Activated CD4-positive, CD25-positive, alpha-beta regulatory T cell treated with anti-CD3 and anti-CD28 coated beads, Interleukin-2, amount 50 U/mL, for 72 hours (primary cell): ENCODE measurements around the gene FOSL1.
"Not testable (repeated sequence)": the region's sequence is repeated elsewhere in the genome, so short reads cannot be mapped to it uniquely, and the experiment has no call there.

Experiments
- DNase-seq: peaks from one replicate; pipeline ENCODE4 v3.0.0; 2021

The FOSL1 gene

DNA sequence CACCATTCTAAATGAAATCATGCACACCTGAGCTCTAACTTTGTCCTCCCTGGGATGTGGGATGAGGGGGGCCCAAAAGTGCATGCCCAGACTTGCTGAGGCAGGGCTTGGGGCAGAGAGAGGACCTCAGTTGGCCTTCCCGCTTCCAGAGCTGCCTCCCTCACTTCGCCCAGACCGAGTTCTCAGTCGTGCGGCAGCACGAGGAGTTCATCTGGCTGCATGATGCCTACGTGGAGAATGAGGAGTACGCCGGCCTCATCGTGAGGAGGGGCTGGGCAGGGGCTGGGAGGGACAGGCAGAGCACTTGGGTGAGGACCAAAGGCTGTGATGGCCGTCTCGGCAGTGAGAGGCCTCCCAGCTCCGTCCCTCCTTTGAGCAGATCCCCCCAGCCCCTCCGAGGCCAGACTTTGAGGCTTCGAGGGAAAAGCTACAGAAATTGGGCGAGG lies 50.4 kb downstream of the FOSL1 start:
- no peak for DNase-seq

DNA sequence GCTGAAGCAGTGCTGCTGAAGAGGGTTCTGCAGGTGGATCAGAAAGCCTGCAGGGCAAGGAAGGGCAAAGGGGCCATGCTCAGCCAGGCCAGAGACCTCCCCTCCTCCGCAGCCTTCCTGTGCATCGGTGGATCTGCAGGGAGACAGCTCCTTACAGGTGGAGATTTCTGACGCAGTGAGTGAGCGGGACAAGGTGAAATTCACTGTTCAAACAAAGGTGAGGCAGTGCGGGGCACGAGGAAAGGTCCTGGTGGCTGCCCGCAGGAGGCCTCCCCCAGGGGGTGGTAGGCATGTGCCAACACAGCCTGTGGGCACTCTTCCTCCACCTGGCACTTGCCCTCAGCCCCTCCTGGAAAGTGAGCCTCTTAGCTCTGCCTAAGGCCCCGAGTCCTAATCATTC lies 50.8 kb downstream of the FOSL1 start:
- DNase-seq: no peak

DNA sequence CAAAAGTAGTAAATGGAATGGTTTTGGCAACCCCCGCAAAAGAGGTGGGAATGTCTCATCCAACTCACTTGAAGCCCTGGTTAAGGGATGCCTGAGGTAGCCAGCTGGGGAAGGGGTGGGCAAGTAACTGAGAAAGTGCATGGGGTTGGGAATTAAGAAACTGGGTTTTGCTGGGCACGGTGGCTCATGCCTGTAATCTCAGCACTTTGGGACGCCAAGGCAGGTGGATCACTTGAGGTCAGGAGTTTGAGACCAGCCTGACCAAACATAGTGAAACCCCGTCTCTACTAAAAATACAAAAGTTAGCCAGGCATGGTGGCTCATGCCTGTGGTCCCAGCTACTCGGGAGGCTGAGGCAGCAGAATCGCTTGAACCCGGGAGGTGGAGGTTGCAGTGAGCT lies 51.5 kb downstream of the FOSL1 start:
- DNase-seq: not testable (repeated sequence)

DNA sequence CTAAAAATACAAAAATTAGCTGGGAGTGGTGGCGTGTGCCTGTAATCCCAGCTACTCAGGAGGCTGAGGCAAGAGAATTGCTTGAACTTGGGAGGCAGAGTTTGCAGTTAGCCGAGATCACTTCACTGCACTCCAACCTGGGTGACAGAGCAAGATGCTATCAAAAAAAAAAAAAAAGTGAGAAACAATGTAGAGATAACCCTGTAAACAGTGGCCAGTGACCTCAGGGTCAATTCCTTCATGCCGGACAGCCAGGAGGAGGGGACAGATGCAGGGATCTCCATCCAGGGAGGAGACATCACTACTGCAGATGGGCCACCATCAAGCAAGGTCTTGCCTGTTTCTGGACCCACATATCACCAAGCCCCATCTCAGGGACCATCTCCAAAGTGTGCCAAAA lies 52.4 kb downstream of the FOSL1 start:
- DNase-seq: no peak

DNA sequence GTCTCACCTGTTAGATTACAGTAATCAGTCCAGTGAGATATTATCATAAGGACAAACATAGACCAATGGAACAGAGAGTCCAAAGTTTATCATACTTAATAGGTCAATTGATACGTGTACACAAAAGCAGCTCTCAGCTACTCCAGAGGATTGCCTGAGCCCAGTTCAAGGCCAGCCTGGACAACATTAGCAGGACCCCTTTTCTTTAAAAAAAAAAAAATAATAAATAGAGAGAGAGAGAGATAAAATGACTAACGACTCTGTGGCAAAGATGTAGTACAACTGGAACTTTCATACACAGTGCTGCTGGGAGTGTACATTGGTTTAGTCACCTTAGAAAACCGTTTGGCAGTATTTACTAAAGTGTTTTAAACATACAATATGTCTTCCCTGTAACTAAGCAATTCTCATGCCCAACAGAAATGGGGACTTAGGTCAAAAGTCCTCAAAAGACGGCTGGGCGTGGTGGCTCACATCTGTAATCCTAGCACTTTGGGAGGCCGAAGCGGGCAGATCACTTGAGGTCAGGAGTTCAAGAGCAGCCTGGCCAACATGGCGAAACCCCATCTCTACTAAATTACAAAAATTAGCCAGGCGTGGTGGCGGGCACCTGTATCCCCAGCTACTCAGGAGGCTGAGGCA lies 55.8 kb downstream of the FOSL1 start:
- no peak for DNase-seq

DNA sequence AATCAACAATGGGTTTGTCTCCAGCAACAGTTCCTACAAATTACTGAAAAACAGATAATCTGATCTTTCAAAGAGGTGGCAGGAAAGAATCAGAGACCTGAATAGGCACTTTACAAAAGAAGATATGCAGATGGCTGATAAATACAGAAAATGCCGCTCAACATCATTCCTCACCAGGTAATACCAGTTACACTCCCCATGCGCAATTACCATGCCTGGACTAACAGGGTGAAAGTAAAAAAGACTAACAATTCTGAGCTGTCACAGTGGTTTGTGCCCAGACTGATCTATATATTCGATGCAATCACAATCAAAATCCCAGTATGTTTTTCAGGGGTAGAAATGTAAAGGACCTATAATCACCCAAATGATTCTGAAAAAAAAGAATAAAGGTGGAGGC lies 56.4 kb downstream of the FOSL1 start:
- DNase-seq: no peak

DNA sequence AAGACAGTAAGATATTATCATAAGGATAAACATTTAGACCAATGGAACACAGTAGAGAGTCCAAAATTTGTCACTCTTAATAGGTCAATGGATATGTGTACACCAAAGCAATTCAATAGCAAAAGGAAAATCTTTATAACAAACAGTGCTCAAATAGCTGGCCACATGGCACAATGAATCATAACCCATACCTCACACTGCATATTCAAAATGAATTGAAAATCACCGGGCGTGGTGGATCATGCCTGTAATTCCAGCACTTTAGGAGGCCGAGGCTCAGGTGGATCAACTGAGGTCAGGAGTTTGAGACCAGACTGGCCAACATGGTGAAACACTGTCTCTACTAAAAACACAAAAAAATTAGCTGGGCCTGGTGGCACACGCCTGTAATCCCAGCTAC lies 58.0 kb downstream of the FOSL1 start:
- no peak for DNase-seq
